Body of pancreas (tissue), 4 donors: Measurements from ENCODE around the gene CIBAR2. TPM values are rescaled to one million over a fixed set of nuclear protein-coding genes. Genes with fewer than 3 reads are reported as not detected.

Experiments used
- ATAC-seq: fragments of 150-250 bp; one replicate; pipeline ENCODE4 v1.9.1; 2016
- DNase-seq, 4 donors: peaks; one replicate each; pipeline ENCODE4 v3.0.0-alpha.2; 2019
- H3K27ac ChIP-seq, 4 donors: fragments of 200-600 bp; sonication (generic); 1 replicate in 3 of 4; 2 replicates in 1 of 4; pipeline versions ENCODE4 v1.5.1 to v1.6.1; 2016 to 2019; ENCODE audit warnings: mild to moderate bottlenecking in 1 of 4, mixed read lengths in 1 of 4, moderate library complexity in 1 of 4
- H3K27me3 ChIP-seq, 2 donors: fragments of 200-600 bp; sonication (generic); one replicate each; pipeline ENCODE4 v1.6.0; 2016; ENCODE audit warnings: mild to moderate bottlenecking in 1 of 2
- H3K36me3 ChIP-seq, 2 donors: fragments of 200-600 bp; sonication (generic); replicated peaks in 1 of 2; 2 replicates each; pipeline ENCODE4 v1.5.1; 2016; ENCODE audit warnings: low read depth in 2 of 2; ENCODE audit not compliant: insufficient read depth in 1 of 2
- H3K4me1 ChIP-seq: fragments of 200-600 bp; sonication (generic); one replicate; pipeline ENCODE4 v1.6.0; 2016
- H3K4me3 ChIP-seq, 2 donors: fragments of 200-600 bp; sonication (generic); 1 replicate in 1 of 2; 2 replicates in 1 of 2; pipeline ENCODE4 v1.5.1; 2016 to 2019
- H3K9me3 ChIP-seq, 3 donors: fragments of 200-600 bp; sonication (generic); 1 replicate in 2 of 3; 2 replicates in 1 of 3; pipeline ENCODE4 v1.5.1; 2016
- CTCF ChIP-seq, 7 experiments: fragments of 450-650 bp in 4 of 7; fragments of 200-600 bp in 3 of 7; sonication (generic) in 3 of 7; IDR thresholded peaks; one replicate each; pipeline ENCODE4 v1.5.1; 2016 to 2019; ENCODE audit warnings: antibody characterized with exemption in 7 of 7
- POLR2A ChIP-seq, 3 donors: fragments of 450-650 bp; IDR thresholded peaks; one replicate each; pipeline ENCODE4 v1.6.1; 2016; ENCODE audit warnings: antibody characterized with exemption in 3 of 3, mild to moderate bottlenecking in 2 of 3
- WGBS, 2 donors: methylation state at CpG; one replicate each; pipeline ENCODE4 v1.1.5; 2017; 5-methylcytosine and 5-hydroxymethylcytosine counted together
- intact Hi-C: fragments of 100-400 bp; cut with DNase I; formaldehyde crosslinking; loops from one replicate; pipeline ENCODE4 v1.15.1; 2023
- total RNA-seq, 2 donors: library from RNA; depleted of rRNA; stranded (reverse); fragments of >200 nt; gene quantifications; one replicate each; pipeline ENCODE4 v1.1.0, GENCODE V29; 2016

The CIBAR2 gene
- total RNA-seq, 2 donors from 2014 or later, result not detected

- WGBS, 2 donors, result 85 to 95% methylated on average over 11 to 15 of the region's 16 CpGs
- DNase-seq (no peak), ATAC-seq (no peak)
- TF ChIP-seq CTCF (IDR thresholded peaks at IDR 0.05), result no peak
- no peak for TF ChIP-seq POLR2A (IDR thresholded peaks at IDR 0.05)
- Histone ChIP-seq H3K36me3 (peaks cover 12 to 20% of the 10 kb centered on the region in 2 donors), H3K4me1 (no peaks in the 10 kb centered on the region), H3K27ac (no peak overlapping the region), H3K4me3 (no peak overlapping the region), H3K9me3 (no peaks in the 10 kb centered on the region), H3K27me3 (no peaks in the 10 kb centered on the region)
- intact Hi-C loops, result no loop called here
Observed at GRCh38 chr16:85077576-85078125, 34.6 kb downstream of the CIBAR2 start.

GRCh38 chr16:85077039-85077438 is 35.2 kb downstream of the CIBAR2 start:
- no peak overlapping the region for H3K4me3 ChIP-seq
- H3K36me3 ChIP-seq, result peaks cover 12 to 23% of the 10 kb centered on the region in 2 donors
- H3K9me3 ChIP-seq, result no peaks in the 10 kb centered on the region
- no peaks in the 10 kb centered on the region for H3K27me3 ChIP-seq
- ATAC-seq, result no peak
- intact Hi-C loops, result no loop called here
- no peak for DNase-seq
- WGBS, 2 donors, result 84 to 91% methylated on average over 8 to 9 of the region's 10 CpGs
- no peak overlapping the region for H3K27ac ChIP-seq
- H3K4me1 ChIP-seq, result no peaks in the 10 kb centered on the region
- no peak for TF ChIP-seq CTCF (IDR thresholded peaks at IDR 0.05)
- no peak for TF ChIP-seq POLR2A (IDR thresholded peaks at IDR 0.05)

- no peak for ATAC-seq
- Histone ChIP-seq H3K27ac (no peak overlapping the region), H3K9me3 (no peaks in the 10 kb centered on the region), H3K4me3 (no peak overlapping the region), H3K27me3 (no peaks in the 10 kb centered on the region), H3K4me1 (no peaks in the 10 kb centered on the region), H3K36me3 (peaks cover 12 to 25% of the 10 kb centered on the region in 2 donors)
- WGBS, 2 donors, result 88 to 95% methylated on average over 9 to 16 of the region's 16 CpGs
- no peak for TF ChIP-seq CTCF (IDR thresholded peaks at IDR 0.05)
- no peak for TF ChIP-seq POLR2A (IDR thresholded peaks at IDR 0.05)
- intact Hi-C loops, result no loop called here
- DNase-seq, result no peak
Observed at GRCh38 chr16:85075236-85075924, 36.9 kb downstream of the CIBAR2 start.

- H3K27ac ChIP-seq, result no peak overlapping the region
- no peak for DNase-seq
- WGBS, 2 donors, result 89 to 97% methylated on average over 6 of the region's 6 CpGs
- H3K4me1 ChIP-seq, result no peaks in the 10 kb centered on the region
- ATAC-seq, result no peak
- H3K36me3 ChIP-seq, result peaks cover 12 to 25% of the 10 kb centered on the region in 2 donors
- no peak overlapping the region for H3K4me3 ChIP-seq
- intact Hi-C loops, result no loop called here
- no peaks in the 10 kb centered on the region for H3K9me3 ChIP-seq
- H3K27me3 ChIP-seq, result no peaks in the 10 kb centered on the region
- TF ChIP-seq CTCF (IDR thresholded peaks at IDR 0.05), result no peak
- no peak for TF ChIP-seq POLR2A (IDR thresholded peaks at IDR 0.05)
Observed at GRCh38 chr16:85074225-85074914, 37.9 kb downstream of the CIBAR2 start.
